Thoracic aorta (tissue), 2 donors: ENCODE measurements around the gene TRERF1. TPM values are rescaled to one million over a fixed set of nuclear protein-coding genes. Genes with fewer than 3 reads are reported as not detected.

ENCODE experiments used
- ATAC-seq: fragments of 150-250 bp; one replicate; pipeline ENCODE4 v1.8.0; 2017; ENCODE audit warnings: low read depth; ENCODE audit not compliant: insufficient number of reproducible peaks, low FRiP score
- DNase-seq: peaks from one replicate; pipeline ENCODE4 v3.0.0-alpha.2; 2020; ENCODE audit warnings: low spot score
- H3K27ac ChIP-seq, 2 donors: fragments of 200-600 bp; sonication (generic); 1 replicate in 1 of 2; 2 replicates in 1 of 2; pipeline ENCODE4 v1.5.1; 2016; ENCODE audit warnings: mild to moderate bottlenecking in 2 of 2, moderate library complexity in 2 of 2
- H3K27me3 ChIP-seq: fragments of 200-600 bp; sonication (generic); replicated peaks from 2 replicates; pipeline ENCODE4 v1.6.0; 2016; ENCODE audit warnings: mild to moderate bottlenecking; ENCODE audit not compliant: insufficient read depth
- H3K36me3 ChIP-seq: fragments of 200-600 bp; sonication (generic); one replicate; pipeline ENCODE4 v1.5.1; 2016
- H3K4me1 ChIP-seq, 2 donors: fragments of 200-600 bp; sonication (generic); 1 replicate in 1 of 2; 2 replicates in 1 of 2; pipeline versions ENCODE4 v1.5.1 to v1.6.0; 2016; ENCODE audit warnings: low read depth in 2 of 2, mild to moderate bottlenecking in 1 of 2; ENCODE audit not compliant: control insufficient read depth in 1 of 2
- H3K4me3 ChIP-seq: fragments of 200-600 bp; sonication (generic); 2 replicates; pipeline ENCODE4 v1.5.1; 2016; ENCODE audit warnings: mild to moderate bottlenecking
- H3K9me3 ChIP-seq: fragments of 200-600 bp; sonication (generic); 2 replicates; pipeline ENCODE4 v1.5.1; 2016
- total RNA-seq, 2 donors: library from RNA; depleted of rRNA; stranded (reverse); fragments of >200 nt; gene quantifications; one replicate each; pipeline versions ENCODE4 v1.1.0 to v1.2.3, GENCODE V29; 2016
- TF ChIP-seq, protein P1 (sequence below): fragments of 200-600 bp; sonication (generic); IDR thresholded peaks from one replicate; pipeline ENCODE4 v1.5.1; 2019; ENCODE audit warnings: antibody characterized with exemption

Gene TRERF1
- total RNA-seq, 2 donors from 2014 or later, result 4.6 to 5.0 TPM

DNA sequence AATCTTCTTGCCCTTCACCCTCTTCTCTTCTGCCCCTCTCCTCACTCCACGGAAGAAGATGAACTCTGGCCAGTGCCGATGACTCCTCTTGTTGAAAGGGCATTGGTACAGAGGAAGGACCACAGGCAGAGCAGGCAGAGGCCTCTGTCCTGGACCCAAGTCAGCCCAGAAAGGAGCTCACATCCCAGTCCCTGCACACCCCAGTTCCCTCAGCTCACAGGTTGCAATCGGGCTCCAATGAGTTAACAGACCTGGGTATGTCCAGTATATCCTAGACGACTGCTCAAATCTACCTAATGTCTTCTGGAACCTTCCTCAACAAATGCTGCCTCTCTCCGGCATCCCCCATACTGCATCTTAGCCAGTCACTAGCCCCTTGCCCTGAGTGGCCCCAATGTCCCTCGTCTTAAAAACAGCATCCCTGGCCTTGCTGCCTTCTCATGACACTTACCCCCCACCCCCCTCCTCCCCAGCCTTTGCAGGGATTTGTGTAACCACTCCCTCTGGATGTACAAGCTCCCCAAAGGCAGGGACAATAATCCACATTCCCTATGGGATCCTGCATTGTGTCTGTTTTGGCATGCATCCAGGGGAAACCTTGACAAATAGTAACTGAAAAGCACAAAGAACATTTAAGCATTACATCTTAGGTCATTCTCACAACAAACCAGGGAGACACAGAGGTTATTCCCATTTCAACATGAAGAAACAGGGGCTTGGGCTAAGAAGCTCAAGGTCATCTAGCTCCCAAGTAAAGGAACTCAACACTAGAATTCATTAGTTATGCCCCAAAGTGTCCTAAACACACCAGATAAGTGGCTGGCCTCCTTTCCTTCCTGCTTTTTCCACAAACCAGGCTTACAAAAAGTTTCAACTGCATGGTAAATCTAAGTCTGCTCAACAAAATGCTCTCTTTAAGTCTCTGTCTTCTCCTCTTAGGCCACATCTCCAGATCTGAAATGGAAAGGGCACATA lies 45.1 kb downstream of the TRERF1 start:
- Histone ChIP-seq H3K4me1 (no peaks in the 10 kb centered on the region), H3K27ac (no peak overlapping the region), H3K36me3 (no peaks in the 10 kb centered on the region), H3K27me3 (no peaks in the 10 kb centered on the region), H3K9me3 (no peaks in the 10 kb centered on the region), H3K4me3 (no peak overlapping the region)
- TF ChIP-seq, protein P1, sequence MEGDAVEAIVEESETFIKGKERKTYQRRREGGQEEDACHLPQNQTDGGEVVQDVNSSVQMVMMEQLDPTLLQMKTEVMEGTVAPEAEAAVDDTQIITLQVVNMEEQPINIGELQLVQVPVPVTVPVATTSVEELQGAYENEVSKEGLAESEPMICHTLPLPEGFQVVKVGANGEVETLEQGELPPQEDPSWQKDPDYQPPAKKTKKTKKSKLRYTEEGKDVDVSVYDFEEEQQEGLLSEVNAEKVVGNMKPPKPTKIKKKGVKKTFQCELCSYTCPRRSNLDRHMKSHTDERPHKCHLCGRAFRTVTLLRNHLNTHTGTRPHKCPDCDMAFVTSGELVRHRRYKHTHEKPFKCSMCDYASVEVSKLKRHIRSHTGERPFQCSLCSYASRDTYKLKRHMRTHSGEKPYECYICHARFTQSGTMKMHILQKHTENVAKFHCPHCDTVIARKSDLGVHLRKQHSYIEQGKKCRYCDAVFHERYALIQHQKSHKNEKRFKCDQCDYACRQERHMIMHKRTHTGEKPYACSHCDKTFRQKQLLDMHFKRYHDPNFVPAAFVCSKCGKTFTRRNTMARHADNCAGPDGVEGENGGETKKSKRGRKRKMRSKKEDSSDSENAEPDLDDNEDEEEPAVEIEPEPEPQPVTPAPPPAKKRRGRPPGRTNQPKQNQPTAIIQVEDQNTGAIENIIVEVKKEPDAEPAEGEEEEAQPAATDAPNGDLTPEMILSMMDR, result no peak
- DNase-seq, result no peak
- no peak for ATAC-seq

DNA sequence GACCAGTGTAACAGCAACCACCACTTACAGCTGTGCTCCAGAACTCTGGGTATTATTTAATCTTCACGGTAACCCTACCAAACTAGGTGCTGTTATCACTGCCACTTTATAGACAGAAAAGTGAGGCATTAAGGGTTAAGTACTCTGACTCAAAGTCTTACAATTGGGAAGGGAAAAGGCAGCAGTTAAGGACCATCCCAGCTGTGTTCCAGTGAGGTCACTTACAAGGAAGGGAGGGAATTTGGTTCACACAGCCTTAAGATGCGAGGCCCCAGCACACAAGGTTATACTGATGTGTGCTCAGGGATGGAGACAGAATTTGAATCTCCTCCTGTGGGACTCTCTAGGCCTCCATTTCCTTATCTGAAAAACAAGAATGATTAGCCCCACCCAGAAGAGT lies 46.7 kb downstream of the TRERF1 start:
- Histone ChIP-seq H3K4me3 (no peak overlapping the region), H3K9me3 (no peaks in the 10 kb centered on the region), H3K36me3 (no peaks in the 10 kb centered on the region), H3K27ac (no peak overlapping the region), H3K27me3 (no peaks in the 10 kb centered on the region), H3K4me1 (no peaks in the 10 kb centered on the region)
- TF ChIP-seq, protein P1, result no peak
- no peak for ATAC-seq
- no peak for DNase-seq

DNA sequence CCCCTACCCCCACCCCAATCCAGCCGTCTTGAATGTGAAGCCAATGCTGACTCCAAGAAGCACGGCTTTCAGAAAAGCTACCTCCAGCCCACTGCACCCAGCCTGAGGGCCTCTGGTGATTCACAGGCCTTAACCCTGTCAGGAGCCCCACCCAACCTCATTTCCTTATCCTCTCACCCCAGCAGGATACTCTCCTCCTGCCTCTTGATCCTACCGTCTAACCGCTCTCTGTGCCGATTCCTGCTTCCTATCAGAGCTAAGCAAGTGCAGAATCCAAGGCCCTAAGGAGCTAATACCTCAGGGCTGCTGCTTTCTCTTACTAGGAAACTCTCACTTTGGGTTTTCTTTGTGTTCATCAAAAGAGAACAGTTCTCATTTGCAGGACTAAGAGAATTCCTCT lies 47.2 kb downstream of the TRERF1 start:
- DNase-seq (no peak), ATAC-seq (no peak)
- H3K27me3 ChIP-seq, result no peaks in the 10 kb centered on the region
- no peak overlapping the region for H3K27ac ChIP-seq
- no peaks in the 10 kb centered on the region for H3K9me3 ChIP-seq
- TF ChIP-seq, protein P1, result no peak
- no peaks in the 10 kb centered on the region for H3K4me1 ChIP-seq
- no peak overlapping the region for H3K4me3 ChIP-seq
- no peaks in the 10 kb centered on the region for H3K36me3 ChIP-seq

DNA sequence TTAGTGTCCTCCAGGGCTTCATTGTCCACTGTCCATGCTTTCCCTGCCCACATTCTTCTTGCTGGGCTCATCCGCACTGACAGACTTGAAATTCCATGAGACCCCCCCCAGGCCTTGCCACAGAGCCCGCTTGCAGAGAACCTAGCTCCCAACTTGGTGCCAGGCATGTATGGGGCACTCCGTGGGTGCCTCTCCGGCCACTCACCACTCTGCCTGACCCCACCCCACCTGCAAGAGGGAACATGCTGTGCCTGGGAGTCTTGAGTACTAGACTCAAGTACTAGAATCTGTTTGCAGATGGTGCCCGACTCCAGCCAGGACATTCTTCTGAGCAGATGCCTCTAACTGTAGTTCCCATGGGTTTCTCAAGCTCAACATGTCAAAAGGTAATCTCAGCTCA lies 47.9 kb downstream of the TRERF1 start:
- no peak for DNase-seq
- TF ChIP-seq, protein P1, result no peak
- Histone ChIP-seq H3K27ac (no peak overlapping the region), H3K4me3 (no peak overlapping the region), H3K4me1 (no peaks in the 10 kb centered on the region), H3K36me3 (no peaks in the 10 kb centered on the region), H3K27me3 (no peaks in the 10 kb centered on the region), H3K9me3 (no peaks in the 10 kb centered on the region)
- no peak for ATAC-seq

DNA sequence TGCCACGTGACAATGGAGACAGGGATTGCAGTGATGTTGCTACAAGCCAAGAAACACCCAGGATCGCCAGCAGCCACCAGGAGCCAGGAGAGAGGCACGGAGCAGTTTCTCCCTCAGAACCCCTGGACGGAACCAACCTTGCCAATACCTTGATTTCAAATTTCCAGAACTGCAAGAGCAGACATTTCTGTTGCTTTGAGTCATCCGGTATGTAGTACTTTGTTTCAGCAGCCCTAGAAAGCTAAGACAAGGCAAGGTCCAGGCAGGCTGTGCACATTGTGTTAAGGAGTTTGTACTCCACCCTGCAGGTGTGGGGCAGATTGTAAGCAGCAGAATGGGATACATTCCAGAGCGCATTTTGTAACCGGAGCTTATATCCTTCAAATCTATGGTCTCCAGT lies 48.3 kb downstream of the TRERF1 start:
- ATAC-seq, result no peak
- H3K9me3 ChIP-seq, result no peaks in the 10 kb centered on the region
- H3K27ac ChIP-seq, result no peak overlapping the region
- no peaks in the 10 kb centered on the region for H3K36me3 ChIP-seq
- H3K4me3 ChIP-seq, result no peak overlapping the region
- no peaks in the 10 kb centered on the region for H3K4me1 ChIP-seq
- no peak for DNase-seq
- TF ChIP-seq, protein P1, result no peak
- H3K27me3 ChIP-seq, result no peaks in the 10 kb centered on the region
